GM23338 (cell line): ENCODE results near the gene CLDN15.

Experiments used
- CREB1 ChIP-seq: fragments of 250-450 bp; sonication (Bioruptor Pico); IDR thresholded peaks from 2 replicates; pipeline ENCODE4 v1.5.0; 2020; ENCODE audit warnings: low read depth, mild to moderate bottlenecking, moderate library complexity
- CTCF ChIP-seq, 2 experiments: fragments of 200-600 bp in 1 of 2; sonication (generic) in 1 of 2; conservative IDR thresholded peaks; 2 replicates each; pipeline versions ENCODE4 v1.5.1 to v1.6.1; 2016 to 2017; ENCODE audit warnings: antibody characterized with exemption in 2 of 2, low read depth in 2 of 2, mild to moderate bottlenecking in 2 of 2, moderate library complexity in 1 of 2
- ETS1 ChIP-seq: IDR thresholded peaks from 2 replicates; pipeline ENCODE4 v1.6.1; 2016; ENCODE audit warnings: antibody characterized with exemption
- EZH2 ChIP-seq: fragments of 200-600 bp; sonication (generic); IDR thresholded peaks from one replicate; pipeline ENCODE4 v1.8.0; 2017; ENCODE audit warnings: antibody characterized with exemption, mild to moderate bottlenecking, low read depth; ENCODE audit not compliant: unreplicated experiment
- JUNB ChIP-seq: IDR thresholded peaks from one replicate; pipeline ENCODE4 v1.6.1; 2016; ENCODE audit warnings: antibody characterized with exemption; ENCODE audit not compliant: unreplicated experiment
- NANOG ChIP-seq: IDR thresholded peaks from 2 replicates; pipeline ENCODE4 v1.6.1; 2016; ENCODE audit warnings: antibody characterized with exemption, borderline replicate concordance
- POLR2AphosphoS5 ChIP-seq: IDR thresholded peaks from 2 replicates; pipeline ENCODE4 v1.6.1; 2016; ENCODE audit warnings: antibody characterized with exemption, low read depth
- REST ChIP-seq: IDR thresholded peaks from one replicate; pipeline ENCODE4 v1.6.1; 2018; ENCODE audit warnings: antibody characterized with exemption; ENCODE audit not compliant: unreplicated experiment

- TF ChIP-seq REST (no peak), POLR2AphosphoS5 (no peak), JUNB (no peak), CREB1 (CRISPR knock-in tag) (no peak), CTCF (conservative IDR thresholded peaks at IDR 0.05; ENCODE audit: low read depth in 2 of 2) (no peak), EZH2 (no peak), NANOG (no peak), ETS1 (no peak)
Measured at GRCh38 chr7:101189109-101189508, 48.5 kb downstream of the CLDN15 start.
